Stimulated activated CD4-positive, alpha-beta T cell treated with anti-CD3 and anti-CD28 coated beads, Interleukin-2, amount 100 ng/mL, for 4 hours (primary cell): ENCODE data around the gene CSTA.

Experiments used
- DNase-seq: peaks from one replicate; pipeline ENCODE4 v3.0.0-alpha.2; 2020; ENCODE audit warnings: low read depth

CSTA gene

GRCh38 chr3:122382888-122383666, 58.0 kb downstream of the CSTA start, which contains the start of gene MIX23:
MIX23 (minus strand) TSS chr3:122383231; CDS start chr3:122383224, 7 bp downstream.
- DNase-seq = peak; percentile 78

GRCh38 chr3:122383771-122384697, 59.0 kb downstream of the CSTA start, which contains the start of gene FAM162A:
FAM162A (plus strand) TSS chr3:122384182; CDS start chr3:122384266, 84 bp downstream.
- DNase-seq = peak; percentile 88

GRCh38 chr3:122387709-122388108, 62.7 kb downstream of the CSTA start:
- no peak for DNase-seq

- DNase-seq = no peak
Measured at GRCh38 chr3:122389197-122389596, 64.1 kb downstream of the CSTA start.

GRCh38 chr3:122389892-122390291, 64.8 kb downstream of the CSTA start:
- no peak for DNase-seq

GRCh38 chr3:122390665-122391064, 65.6 kb downstream of the CSTA start:
- no peak for DNase-seq
